ENCODE data around the gene LONP2. TPM values are rescaled to one million over a fixed set of nuclear protein-coding genes. Genes with fewer than 3 reads are reported as not detected.

LONP2 gene
- total RNA-seq, 1 experiment from 2014 or later = 41.5 TPM

DNA sequence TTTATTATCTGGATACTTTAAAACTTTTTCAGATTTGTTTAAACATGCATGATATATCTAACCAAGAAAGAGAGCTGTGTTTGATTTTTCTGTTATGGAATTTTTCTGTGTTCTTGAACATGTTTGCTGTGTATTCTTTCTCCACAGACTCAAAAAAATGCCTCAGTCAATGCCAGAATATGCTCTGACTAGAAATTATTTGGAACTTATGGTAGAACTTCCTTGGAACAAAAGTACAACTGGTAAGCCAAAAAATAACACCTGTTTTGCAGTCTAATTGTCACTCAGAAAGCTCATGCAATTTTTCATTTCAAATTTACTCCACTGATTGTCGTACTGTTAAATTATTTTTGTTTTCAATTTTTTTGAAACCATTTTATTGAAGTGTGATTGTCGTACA, 18.5 kb downstream of the LONP2 start:
- H3K36me3 ChIP-seq (ENCODE audit: low read depth, low read length) = peaks cover 44% of the 10 kb centered on the region
- ChIA-PET CTCF (no interaction called here), POLR2A (ENCODE audit: unreplicated experiment) (no interaction called here)
- H2AFZ ChIP-seq (ENCODE audit: low read length) = no peak overlapping the region
- no peaks in the 10 kb centered on the region for H3K9me3 ChIP-seq (ENCODE audit: low read length)
- H3F3A ChIP-seq (ENCODE audit: low read length, unreplicated experiment) = no peaks in the 10 kb centered on the region
- DNase-seq (no peak), ATAC-seq (no peak)
- no peak overlapping the region for H3K4me3 ChIP-seq (ENCODE audit: low read length)
- H3K4me2 ChIP-seq (ENCODE audit: low read length) = no peak overlapping the region
- no peaks in the 10 kb centered on the region for H3K79me2 ChIP-seq (ENCODE audit: low read length)
- no peaks in the 10 kb centered on the region for H3K9me2 ChIP-seq (replicated peaks; ENCODE audit: low read length)
- no peaks in the 10 kb centered on the region for H4K20me1 ChIP-seq (ENCODE audit: low read length)
- H3K27ac ChIP-seq (ENCODE audit: low read length) = no peak overlapping the region
- intact Hi-C loops (cut with micrococcal nuclease) = no loop called here
- BruUV-seq (replicated peaks) = no TSS peak
- no peaks in the 10 kb centered on the region for H3K27me3 ChIP-seq (ENCODE audit: low read length)
- H3K4me1 ChIP-seq (ENCODE audit: insufficient read depth, low read length) = no peaks in the 10 kb centered on the region
- H3K9ac ChIP-seq (ENCODE audit: low read length) = no peak overlapping the region
- TF ChIP-seq EZH2phosphoT487 (IDR thresholded peaks at IDR 0.05; ENCODE audit: borderline replicate concordance, low read length) (no peak), EZH2 (IDR thresholded peaks at IDR 0.05; ENCODE audit: low read length, unreplicated experiment) (no peak)
- TF ChIP-seq, protein P1, sequence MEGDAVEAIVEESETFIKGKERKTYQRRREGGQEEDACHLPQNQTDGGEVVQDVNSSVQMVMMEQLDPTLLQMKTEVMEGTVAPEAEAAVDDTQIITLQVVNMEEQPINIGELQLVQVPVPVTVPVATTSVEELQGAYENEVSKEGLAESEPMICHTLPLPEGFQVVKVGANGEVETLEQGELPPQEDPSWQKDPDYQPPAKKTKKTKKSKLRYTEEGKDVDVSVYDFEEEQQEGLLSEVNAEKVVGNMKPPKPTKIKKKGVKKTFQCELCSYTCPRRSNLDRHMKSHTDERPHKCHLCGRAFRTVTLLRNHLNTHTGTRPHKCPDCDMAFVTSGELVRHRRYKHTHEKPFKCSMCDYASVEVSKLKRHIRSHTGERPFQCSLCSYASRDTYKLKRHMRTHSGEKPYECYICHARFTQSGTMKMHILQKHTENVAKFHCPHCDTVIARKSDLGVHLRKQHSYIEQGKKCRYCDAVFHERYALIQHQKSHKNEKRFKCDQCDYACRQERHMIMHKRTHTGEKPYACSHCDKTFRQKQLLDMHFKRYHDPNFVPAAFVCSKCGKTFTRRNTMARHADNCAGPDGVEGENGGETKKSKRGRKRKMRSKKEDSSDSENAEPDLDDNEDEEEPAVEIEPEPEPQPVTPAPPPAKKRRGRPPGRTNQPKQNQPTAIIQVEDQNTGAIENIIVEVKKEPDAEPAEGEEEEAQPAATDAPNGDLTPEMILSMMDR (conservative IDR thresholded peaks at IDR 0.05; ENCODE audit: low read depth, low read length) = no peak

DNA sequence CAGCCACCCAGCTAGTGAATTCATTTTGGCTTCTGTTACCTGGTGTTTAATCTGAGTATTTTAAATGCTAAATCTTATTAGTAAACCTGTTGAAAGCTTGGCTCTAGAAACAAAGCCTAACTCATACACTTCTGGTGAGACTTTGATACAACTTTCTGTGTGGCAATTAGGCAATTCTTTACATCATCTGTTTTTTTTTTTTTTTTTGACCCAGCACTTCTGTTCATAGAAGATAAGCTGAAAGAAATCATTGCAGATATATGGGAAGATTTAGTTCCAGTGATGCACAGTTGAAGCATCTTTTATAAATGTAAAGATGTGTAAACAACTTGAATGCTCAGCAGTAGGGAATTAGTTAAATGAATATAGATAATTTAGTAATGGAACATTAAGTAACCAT, 24.9 kb downstream of the LONP2 start:
- H3K79me2 ChIP-seq (ENCODE audit: low read length) = no peaks in the 10 kb centered on the region
- intact Hi-C loops (cut with micrococcal nuclease) = no loop called here
- no peak for DNase-seq
- H3K9me3 ChIP-seq (ENCODE audit: low read length) = no peaks in the 10 kb centered on the region
- CTCF ChIA-PET = no interaction called here
- H3K4me2 ChIP-seq (ENCODE audit: low read length) = no peak overlapping the region
- no peak for ATAC-seq
- POLR2A ChIA-PET (ENCODE audit: unreplicated experiment) = no interaction called here
- no peaks in the 10 kb centered on the region for H3K27me3 ChIP-seq (ENCODE audit: low read length)
- H4K20me1 ChIP-seq (ENCODE audit: low read length) = no peaks in the 10 kb centered on the region
- H2AFZ ChIP-seq (ENCODE audit: low read length) = no peak overlapping the region
- no peak for TF ChIP-seq EZH2phosphoT487 (IDR thresholded peaks at IDR 0.05; ENCODE audit: borderline replicate concordance, low read length)
- TF ChIP-seq, protein P1 (conservative IDR thresholded peaks at IDR 0.05; ENCODE audit: low read depth, low read length) = no peak
- no peak for TF ChIP-seq EZH2 (IDR thresholded peaks at IDR 0.05; ENCODE audit: low read length, unreplicated experiment)
- H3F3A ChIP-seq (ENCODE audit: low read length, unreplicated experiment) = no peaks in the 10 kb centered on the region
- no peak overlapping the region for H3K27ac ChIP-seq (ENCODE audit: low read length)
- no peak overlapping the region for H3K4me3 ChIP-seq (ENCODE audit: low read length)
- no peaks in the 10 kb centered on the region for H3K9me2 ChIP-seq (replicated peaks; ENCODE audit: low read length)
- BruUV-seq (replicated peaks) = no TSS peak
- no peak overlapping the region for H3K9ac ChIP-seq (ENCODE audit: low read length)
- no peaks in the 10 kb centered on the region for H3K4me1 ChIP-seq (ENCODE audit: insufficient read depth, low read length)
- H3K36me3 ChIP-seq (ENCODE audit: low read depth, low read length) = peaks cover 6% of the 10 kb centered on the region; the same call in 1 of the 2 replicates

DNA sequence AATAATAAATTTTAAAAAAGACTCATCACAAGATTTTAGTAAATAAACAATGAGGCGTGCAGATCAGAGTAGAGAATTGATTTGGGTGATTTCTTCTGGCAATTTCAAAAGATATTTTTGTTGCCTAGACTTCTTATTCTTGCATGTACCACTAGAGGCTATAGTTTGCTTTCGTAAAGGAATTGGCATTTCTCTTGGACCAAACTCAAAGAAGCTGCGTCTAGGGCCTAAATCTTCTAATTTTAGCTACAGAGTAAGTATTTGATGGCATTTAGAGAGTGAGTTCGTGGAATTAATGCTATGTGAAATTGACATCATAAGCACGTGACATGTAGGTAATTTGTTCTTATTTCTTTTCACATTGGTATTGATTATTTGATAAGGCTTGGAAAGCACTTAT, 27.6 kb downstream of the LONP2 start:
- H3K4me1 ChIP-seq (ENCODE audit: insufficient read depth, low read length) = no peaks in the 10 kb centered on the region
- TF ChIP-seq EZH2 (IDR thresholded peaks at IDR 0.05; ENCODE audit: low read length, unreplicated experiment) = no peak
- no peak for TF ChIP-seq EZH2phosphoT487 (IDR thresholded peaks at IDR 0.05; ENCODE audit: borderline replicate concordance, low read length)
- TF ChIP-seq, protein P1 (conservative IDR thresholded peaks at IDR 0.05; ENCODE audit: low read depth, low read length) = no peak
- H3K4me2 ChIP-seq (ENCODE audit: low read length) = no peak overlapping the region
- ChIA-PET CTCF (interaction anchor here (0.6 kb wide), 1 partner anchor 26 kb away, joined by 3 read pairs; no protein-coding TSS in a partner anchor), POLR2A (ENCODE audit: unreplicated experiment) (no interaction called here)
- no peaks in the 10 kb centered on the region for H3K9me2 ChIP-seq (replicated peaks; ENCODE audit: low read length)
- no peaks in the 10 kb centered on the region for H3F3A ChIP-seq (ENCODE audit: low read length, unreplicated experiment)
- BruUV-seq (replicated peaks) = no TSS peak
- no peaks in the 10 kb centered on the region for H3K9me3 ChIP-seq (ENCODE audit: low read length)
- intact Hi-C loops (cut with micrococcal nuclease) = no loop called here
- ATAC-seq (no peak), DNase-seq (no peak)
- H3K27ac ChIP-seq (ENCODE audit: low read length) = no peak overlapping the region
- H3K79me2 ChIP-seq (ENCODE audit: low read length) = no peaks in the 10 kb centered on the region
- H3K36me3 ChIP-seq (ENCODE audit: low read depth, low read length) = peaks cover 6% of the 10 kb centered on the region; the same call in 1 of the 2 replicates
- no peaks in the 10 kb centered on the region for H4K20me1 ChIP-seq (ENCODE audit: low read length)
- no peak overlapping the region for H2AFZ ChIP-seq (ENCODE audit: low read length)
- no peak overlapping the region for H3K9ac ChIP-seq (ENCODE audit: low read length)
- no peak overlapping the region for H3K4me3 ChIP-seq (ENCODE audit: low read length)
- no peaks in the 10 kb centered on the region for H3K27me3 ChIP-seq (ENCODE audit: low read length)
